ENCODE data around the gene ADAMTSL2.
"Not testable (repeated sequence)": the region's sequence is repeated elsewhere in the genome, so short reads cannot be mapped to it uniquely, and the experiment has no call there.

The ADAMTSL2 gene

GRCh38 chr9:133561976-133562554 is 27.6 kb downstream of the ADAMTSL2 start:
- TF ChIP-seq POLR2AphosphoS5 (IDR thresholded peaks at IDR 0.05; ENCODE audit: low read depth), result no peak
- TF ChIP-seq GABPA (IDR thresholded peaks at IDR 0.05; ENCODE audit: low read depth), result no peak
- TF ChIP-seq SPI1 (IDR thresholded peaks at IDR 0.05; ENCODE audit: borderline replicate concordance, low read depth), result no peak
- TF ChIP-seq REST (IDR thresholded peaks at IDR 0.05; ENCODE audit: insufficient replicate concordance, low read depth), result no peak
- TF ChIP-seq CTCF (IDR thresholded peaks at IDR 0.05; ENCODE audit: insufficient read depth, low read length), result no peak
- H3K4me3 ChIP-seq (replicated peaks; ENCODE audit: insufficient read depth, low read length), result no peak overlapping the region
- DNase-seq (ENCODE audit: low read depth in 1 of 2, low spot score in 1 of 2), result no peak
- no peaks in the 10 kb centered on the region for H3K27me3 ChIP-seq (ENCODE audit: insufficient read depth, poor library complexity, severe bottlenecking)
- H3K27ac ChIP-seq (replicated peaks), result no peak overlapping the region

- DNase-seq (ENCODE audit: low read depth in 1 of 2, low spot score in 1 of 2), result no peak
- no peak for TF ChIP-seq REST (IDR thresholded peaks at IDR 0.05; ENCODE audit: insufficient replicate concordance, low read depth)
- TF ChIP-seq SPI1 (IDR thresholded peaks at IDR 0.05; ENCODE audit: borderline replicate concordance, low read depth), result no peak
- no peak for TF ChIP-seq POLR2AphosphoS5 (IDR thresholded peaks at IDR 0.05; ENCODE audit: low read depth)
- TF ChIP-seq CTCF (IDR thresholded peaks at IDR 0.05; ENCODE audit: insufficient read depth, low read length), result no peak
- no peak for TF ChIP-seq GABPA (IDR thresholded peaks at IDR 0.05; ENCODE audit: low read depth)
- no peaks in the 10 kb centered on the region for H3K27me3 ChIP-seq (ENCODE audit: insufficient read depth, poor library complexity, severe bottlenecking)
- H3K27ac ChIP-seq (replicated peaks), result no peak overlapping the region
- no peak overlapping the region for H3K4me3 ChIP-seq (replicated peaks; ENCODE audit: insufficient read depth, low read length)
Measured at GRCh38 chr9:133562611-133563290, 28.2 kb downstream of the ADAMTSL2 start.

- no peak for DNase-seq (ENCODE audit: low read depth in 1 of 2, low spot score in 1 of 2)
- Histone ChIP-seq H3K27ac (replicated peaks) (no peak overlapping the region), H3K27me3 (ENCODE audit: insufficient read depth, poor library complexity, severe bottlenecking) (no peaks in the 10 kb centered on the region), H3K4me3 (replicated peaks; ENCODE audit: insufficient read depth, low read length) (no peak overlapping the region)
- TF ChIP-seq GABPA (IDR thresholded peaks at IDR 0.05; ENCODE audit: low read depth) (no peak), SPI1 (IDR thresholded peaks at IDR 0.05; ENCODE audit: borderline replicate concordance, low read depth) (no peak), REST (IDR thresholded peaks at IDR 0.05; ENCODE audit: insufficient replicate concordance, low read depth) (no peak), CTCF (IDR thresholded peaks at IDR 0.05; ENCODE audit: insufficient read depth, low read length) (no peak), POLR2AphosphoS5 (IDR thresholded peaks at IDR 0.05; ENCODE audit: low read depth) (no peak)
Measured at GRCh38 chr9:133563291-133563796, 28.8 kb downstream of the ADAMTSL2 start.

DNA sequence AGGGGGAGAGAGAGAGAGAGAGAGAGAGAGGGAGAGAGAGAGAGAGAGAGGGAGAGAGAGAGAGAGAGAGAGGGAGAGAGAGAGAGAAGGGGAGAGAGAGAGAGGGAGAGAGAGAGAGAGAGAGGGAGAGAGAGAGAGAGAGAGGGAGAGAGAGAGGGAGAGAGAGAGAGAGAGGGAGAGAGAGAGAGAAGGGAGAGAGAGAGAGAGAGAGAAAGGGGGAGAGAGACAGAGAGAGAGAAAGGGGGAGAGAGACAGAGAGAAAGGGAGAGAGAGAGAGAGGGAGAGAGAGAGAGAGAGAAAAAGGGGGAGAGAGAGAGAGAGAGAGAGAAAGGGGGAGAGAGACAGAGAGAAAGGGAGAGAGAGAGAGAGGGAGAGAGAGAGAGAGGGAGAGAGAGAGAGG is 29.3 kb downstream of the ADAMTSL2 start:
- H3K27ac ChIP-seq (replicated peaks); H3K27me3 ChIP-seq (ENCODE audit: insufficient read depth, poor library complexity, severe bottlenecking); DNase-seq (ENCODE audit: low read depth in 1 of 2, low spot score in 1 of 2); H3K4me3 ChIP-seq (replicated peaks; ENCODE audit: insufficient read depth, low read length): not testable (repeated sequence)

All from HL-60 (cell line).